CD14-positive monocyte (primary cell): ENCODE results near the gene NAGPA. TPM values are rescaled to one million over a fixed set of nuclear protein-coding genes. Genes with fewer than 3 reads are reported as not detected.
A peak's percentile ranks its signal among the peaks of the same experiment; 100 is the strongest.

ENCODE experiments used
- DNase-seq, 3 donors: peaks; one replicate each; pipeline ENCODE4 v3.0.0-alpha.2; 2011 to 2022
- H2AFZ ChIP-seq: 2 replicates; pipeline ENCODE4 v1.6.0; 2012; ENCODE audit warnings: mild to moderate bottlenecking, low read depth, low read length, inconsistent platforms; ENCODE audit not compliant: insufficient read depth, poor library complexity, severe bottlenecking
- H3K27ac ChIP-seq, 2 donors: 1 replicate in 1 of 2; 2 replicates in 1 of 2; pipeline ENCODE4 v1.5.1; 2012 to 2013; ENCODE audit warnings: low read length in 2 of 2, control low read depth in 1 of 2, inconsistent platforms in 1 of 2, low read depth in 1 of 2, mild to moderate bottlenecking in 1 of 2
- H3K27me3 ChIP-seq, 2 donors: one replicate each; pipeline versions ENCODE4 v1.6.0 to v1.6.1; 2011 to 2013; ENCODE audit warnings: low read length in 2 of 2; ENCODE audit not compliant: control insufficient read depth in 2 of 2, insufficient read depth in 2 of 2
- H3K36me3 ChIP-seq, 2 donors: replicated peaks in 1 of 2; 1 replicate in 1 of 2; 2 replicates in 1 of 2; pipeline versions ENCODE4 v1.5.1 to v1.6.1; 2012 to 2013; ENCODE audit warnings: low read length in 2 of 2, control low read depth in 1 of 2, inconsistent platforms in 1 of 2, mild to moderate bottlenecking in 1 of 2; ENCODE audit not compliant: insufficient read depth in 2 of 2, control insufficient read depth in 1 of 2
- H3K4me1 ChIP-seq, 2 donors: 1 replicate in 1 of 2; 2 replicates in 1 of 2; pipeline versions ENCODE4 v1.5.1 to v1.6.1; 2012 to 2013; ENCODE audit warnings: low read length in 2 of 2, control low read depth in 1 of 2, inconsistent platforms in 1 of 2, mild to moderate bottlenecking in 1 of 2, moderate library complexity in 1 of 2; ENCODE audit not compliant: insufficient read depth in 2 of 2, control insufficient read depth in 1 of 2
- H3K4me2 ChIP-seq: replicated peaks from 2 replicates; pipeline ENCODE3; 2012; ENCODE audit warnings: low read length, moderate library complexity, mild to moderate bottlenecking; ENCODE audit not compliant: poor library complexity, severe bottlenecking; ENCODE audit errors: extremely low read depth
- H3K4me3 ChIP-seq, 3 experiments: fragments of 200-600 bp in 1 of 3; sonication (generic) in 1 of 3; replicated peaks in 1 of 3; 1 replicate in 2 of 3; 2 replicates in 1 of 3; pipeline ENCODE4 v1.5.1; 2011 to 2013; ENCODE audit warnings: low read length in 3 of 3, mild to moderate bottlenecking in 3 of 3, control low read depth in 2 of 3, low read depth in 2 of 3, inconsistent platforms in 1 of 3, moderate library complexity in 1 of 3
- H3K79me2 ChIP-seq: 2 replicates; pipeline ENCODE4 v1.6.0; 2012; ENCODE audit warnings: mild to moderate bottlenecking, control low read depth, inconsistent platforms, low read length, moderate library complexity; ENCODE audit not compliant: insufficient read depth
- H3K9ac ChIP-seq: 2 replicates; pipeline ENCODE4 v1.6.0; 2017; ENCODE audit warnings: low read length, mild to moderate bottlenecking; ENCODE audit not compliant: insufficient read depth, poor library complexity, severe bottlenecking
- H3K9me3 ChIP-seq, 2 donors: replicated peaks in 1 of 2; 1 replicate in 1 of 2; 2 replicates in 1 of 2; pipeline versions ENCODE4 v1.5.1 to v1.6.1; 2012 to 2013; ENCODE audit warnings: low read length in 2 of 2, control low read depth in 1 of 2; ENCODE audit not compliant: control insufficient read depth in 1 of 2, insufficient read depth in 1 of 2
- H4K20me1 ChIP-seq: 2 replicates; pipeline ENCODE4 v1.6.0; 2012; ENCODE audit warnings: mild to moderate bottlenecking, low read length, control low read depth, moderate library complexity; ENCODE audit not compliant: insufficient read depth
- H3K27ac Mint-ChIP-seq, 7 donors: one replicate each; pipeline ENCODE4 v1.8.0; 2020; ENCODE audit warnings: mild to moderate bottlenecking in 7 of 7, mixed read lengths in 7 of 7, moderate library complexity in 6 of 7, inconsistent platforms in 2 of 7
- H3K27me3 Mint-ChIP-seq, 3 donors: one replicate each; pipeline ENCODE4 v1.8.0; 2021 to 2022; ENCODE audit warnings: low read depth in 3 of 3, mild to moderate bottlenecking in 3 of 3, mixed read lengths in 3 of 3, moderate library complexity in 3 of 3, inconsistent platforms in 1 of 3
- H3K36me3 Mint-ChIP-seq, 2 donors: one replicate each; pipeline ENCODE4 v1.8.0; 2020; ENCODE audit warnings: mixed read lengths in 2 of 2, inconsistent platforms in 1 of 2, mild to moderate bottlenecking in 1 of 2
- H3K4me1 Mint-ChIP-seq: one replicate; pipeline ENCODE4 v1.8.0; 2020; ENCODE audit warnings: mild to moderate bottlenecking, mixed read lengths
- H3K4me3 Mint-ChIP-seq, 2 donors: one replicate each; pipeline ENCODE4 v1.8.0; 2020; ENCODE audit warnings: mild to moderate bottlenecking in 2 of 2, mixed read lengths in 2 of 2, moderate library complexity in 1 of 2
- H3K9me3 Mint-ChIP-seq, 7 donors: one replicate each; pipeline ENCODE4 v1.8.0; 2020 to 2022; ENCODE audit warnings: mixed read lengths in 7 of 7, mild to moderate bottlenecking in 6 of 7, moderate library complexity in 6 of 7, inconsistent platforms in 2 of 7
- WGBS: methylation state at CpG from one replicate; pipeline ENCODE4 v1.1.5; 2013; ENCODE audit warnings: missing lambda C conversion rate; ENCODE audit not compliant: insufficient coverage; 5-methylcytosine and 5-hydroxymethylcytosine counted together
- intact Hi-C, 2 donors: fragments of 100-400 bp; cut with micrococcal nuclease; formaldehyde crosslinking; loops; one replicate each; pipeline versions ENCODE4 v1.15.0 to v1.15.1; 2023
- polyA plus RNA-seq, 3 donors: library from polyadenylated mRNA; depleted of rRNA in 1 of 3; unstranded in 2 of 3; stranded (reverse) in 1 of 3; fragments of 300-500 nt in 2 of 3; fragments of >200 nt in 1 of 3; fragmentation: Illumina TruSeq in 2 of 3; gene quantifications; 1 replicate in 2 of 3; 2 replicates in 1 of 3; pipeline ENCODE4 v1.2.3, GENCODE V29; 2012 to 2021
- TF ChIP-seq, protein P1 (sequence below): fragments of 200-600 bp; IDR thresholded peaks from one replicate; pipeline ENCODE4 v1.8.0; 2022; ENCODE audit warnings: antibody characterized with exemption, mild to moderate bottlenecking

NAGPA gene
- polyA plus RNA-seq, 3 donors, result 44.1 to 51.5 (median 44.9) TPM

DNA sequence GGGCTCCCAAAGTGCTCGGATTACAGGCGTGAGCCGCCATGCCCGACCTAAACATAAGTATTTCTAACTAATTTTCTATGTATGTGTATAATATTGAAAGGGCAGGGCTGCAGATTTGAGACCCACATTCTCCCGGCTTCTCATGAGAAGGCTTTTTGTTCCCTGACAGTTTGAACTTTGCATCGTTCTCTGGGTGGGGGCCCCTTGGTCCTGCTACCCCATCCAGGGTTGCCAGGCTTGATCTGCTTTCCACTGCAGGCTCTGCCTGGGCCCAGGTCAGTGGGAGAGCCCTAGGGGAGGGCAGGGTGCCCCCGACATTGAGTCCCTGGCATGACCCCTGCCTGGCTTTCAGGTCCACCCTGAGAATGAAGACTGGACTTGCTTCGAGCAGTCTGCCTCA lies 43.3 kb downstream of the NAGPA start:
- Histone ChIP-seq H3K27ac (no peak overlapping the region), H2AFZ (no peak overlapping the region), H3K9ac (no peak overlapping the region), H3K9me3 (peaks cover 0 to 5% of the 10 kb centered on the region in 2 donors), H3K4me3 (no peak overlapping the region), H3K4me2 (no peak overlapping the region), H3K4me1 (no peaks in the 10 kb centered on the region), H4K20me1 (no peaks in the 10 kb centered on the region), H3K79me2 (no peaks in the 10 kb centered on the region), H3K36me3 (no peaks in the 10 kb centered on the region), H3K27me3 (peaks cover 22 to 42% of the 10 kb centered on the region in 2 donors)
- 93% methylated on average over 4 of the region's 8 CpGs for WGBS
- Mint-ChIP-seq H3K27me3 (peaks cover 41 to 53% (median 45%) of the 10 kb centered on the region in 3 donors), H3K36me3 (no peaks in the 10 kb centered on the region), H3K27ac (no peak overlapping the region), H3K4me3 (no peak overlapping the region), H3K9me3 (peaks cover 0 to 17% (median 4%) of the 10 kb centered on the region in 7 donors), H3K4me1 (peaks cover 3% of the 10 kb centered on the region)
- TF ChIP-seq, protein P1, sequence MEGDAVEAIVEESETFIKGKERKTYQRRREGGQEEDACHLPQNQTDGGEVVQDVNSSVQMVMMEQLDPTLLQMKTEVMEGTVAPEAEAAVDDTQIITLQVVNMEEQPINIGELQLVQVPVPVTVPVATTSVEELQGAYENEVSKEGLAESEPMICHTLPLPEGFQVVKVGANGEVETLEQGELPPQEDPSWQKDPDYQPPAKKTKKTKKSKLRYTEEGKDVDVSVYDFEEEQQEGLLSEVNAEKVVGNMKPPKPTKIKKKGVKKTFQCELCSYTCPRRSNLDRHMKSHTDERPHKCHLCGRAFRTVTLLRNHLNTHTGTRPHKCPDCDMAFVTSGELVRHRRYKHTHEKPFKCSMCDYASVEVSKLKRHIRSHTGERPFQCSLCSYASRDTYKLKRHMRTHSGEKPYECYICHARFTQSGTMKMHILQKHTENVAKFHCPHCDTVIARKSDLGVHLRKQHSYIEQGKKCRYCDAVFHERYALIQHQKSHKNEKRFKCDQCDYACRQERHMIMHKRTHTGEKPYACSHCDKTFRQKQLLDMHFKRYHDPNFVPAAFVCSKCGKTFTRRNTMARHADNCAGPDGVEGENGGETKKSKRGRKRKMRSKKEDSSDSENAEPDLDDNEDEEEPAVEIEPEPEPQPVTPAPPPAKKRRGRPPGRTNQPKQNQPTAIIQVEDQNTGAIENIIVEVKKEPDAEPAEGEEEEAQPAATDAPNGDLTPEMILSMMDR, result no peak
- no peak for DNase-seq
- intact Hi-C loops, result no loop called here

DNA sequence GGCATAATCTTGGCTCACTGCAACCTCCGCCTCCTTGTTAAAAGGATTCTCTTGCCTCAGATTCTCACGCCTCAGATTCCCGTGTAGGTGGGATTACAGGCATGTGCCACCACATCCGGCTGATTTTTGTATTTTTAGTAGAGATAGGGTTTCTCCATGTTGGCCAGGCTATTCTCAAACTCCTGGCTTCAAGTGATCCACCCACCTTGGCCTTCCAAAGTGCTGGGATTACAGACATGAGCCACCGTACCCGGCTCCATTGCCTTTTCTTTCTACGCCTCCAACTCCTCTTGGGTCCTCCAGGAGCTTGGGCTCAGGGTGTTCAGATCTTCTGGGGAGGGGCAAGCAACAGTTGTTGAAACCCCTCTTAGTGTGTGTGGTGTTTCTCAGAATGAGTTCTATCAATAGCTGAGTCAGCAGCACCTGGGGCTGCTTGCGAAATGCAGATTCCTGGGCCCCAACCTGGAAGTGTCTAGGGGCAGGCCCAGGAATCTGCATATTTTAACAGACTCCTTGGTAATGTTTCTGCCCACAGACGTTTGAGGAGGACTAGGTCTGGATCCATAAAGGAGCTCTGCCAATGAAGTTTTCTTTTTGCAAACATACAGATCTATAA lies 44.2 kb downstream of the NAGPA start:
- WGBS, result 97% methylated on average over 5 of the region's 9 CpGs
- Mint-ChIP-seq H3K4me1 (peaks cover 3% of the 10 kb centered on the region), H3K27me3 (peaks cover 42 to 53% (median 43%) of the 10 kb centered on the region in 3 donors), H3K27ac (no peak overlapping the region), H3K4me3 (peak overlapping the region in 1 of 2 donors; percentile 39), H3K36me3 (no peaks in the 10 kb centered on the region), H3K9me3 (peaks cover 0 to 15% (median 4%) of the 10 kb centered on the region in 7 donors)
- H4K20me1 ChIP-seq, result no peaks in the 10 kb centered on the region
- H3K4me3 ChIP-seq, result no peak overlapping the region
- intact Hi-C loops, result no loop called here
- H3K4me1 ChIP-seq, result no peaks in the 10 kb centered on the region
- DNase-seq, result no peak
- peaks cover 0 to 5% of the 10 kb centered on the region in 2 donors for H3K9me3 ChIP-seq
- no peaks in the 10 kb centered on the region for H3K79me2 ChIP-seq
- peaks cover 22 to 48% of the 10 kb centered on the region in 2 donors for H3K27me3 ChIP-seq
- H3K27ac ChIP-seq, result no peak overlapping the region
- H3K9ac ChIP-seq, result no peak overlapping the region
- no peaks in the 10 kb centered on the region for H3K36me3 ChIP-seq
- no peak overlapping the region for H3K4me2 ChIP-seq
- TF ChIP-seq, protein P1, result no peak
- H2AFZ ChIP-seq, result no peak overlapping the region
